Activated CD4-positive, alpha-beta T cell treated with anti-CD3 and anti-CD28 coated beads, Interleukin-2, amount 50 U/mL, for 4 hours (primary cell): Measurements from ENCODE around the gene AKIRIN1.
"Not testable (repeated sequence)": the region's sequence is repeated elsewhere in the genome, so short reads cannot be mapped to it uniquely, and the experiment has no call there.

Experiments used
- DNase-seq, 2 experiments: peaks; one replicate each; pipeline ENCODE4 v3.0.0-alpha.2; 2020

Gene AKIRIN1

GRCh38 chr1:39046613-39047210 lies 55.6 kb downstream of the AKIRIN1 start:
- no peak for DNase-seq

GRCh38 chr1:39047374-39048229 lies 56.5 kb downstream of the AKIRIN1 start:
- DNase-seq = no peak

- no peak for DNase-seq
These were observed 57.8 kb downstream of the AKIRIN1 start for GRCh38 chr1:39048745-39049370.

- DNase-seq = no peak
These were observed 58.9 kb downstream of the AKIRIN1 start for GRCh38 chr1:39050001-39050400.

GRCh38 chr1:39051193-39051850 lies 60.2 kb downstream of the AKIRIN1 start:
- not testable (repeated sequence) for DNase-seq

GRCh38 chr1:39051956-39052355 lies 60.9 kb downstream of the AKIRIN1 start:
- no peak for DNase-seq

GRCh38 chr1:39055213-39055710 lies 64.2 kb downstream of the AKIRIN1 start:
- DNase-seq = not testable (repeated sequence)
